GM21619 (cell line): ENCODE data around the gene HCAR1.
A peak's percentile ranks its signal among the peaks of the same experiment; 100 is the strongest.
"Not testable (repeated sequence)": the region's sequence is repeated elsewhere in the genome, so short reads cannot be mapped to it uniquely, and the experiment has no call there.

Experiments used
- ATAC-seq: cut with Tn5 transposase; IDR thresholded peaks from one replicate; pipeline ENCODE4 v1.9.1; 2021; ENCODE audit not compliant: unreplicated experiment

Gene HCAR1, protein sequence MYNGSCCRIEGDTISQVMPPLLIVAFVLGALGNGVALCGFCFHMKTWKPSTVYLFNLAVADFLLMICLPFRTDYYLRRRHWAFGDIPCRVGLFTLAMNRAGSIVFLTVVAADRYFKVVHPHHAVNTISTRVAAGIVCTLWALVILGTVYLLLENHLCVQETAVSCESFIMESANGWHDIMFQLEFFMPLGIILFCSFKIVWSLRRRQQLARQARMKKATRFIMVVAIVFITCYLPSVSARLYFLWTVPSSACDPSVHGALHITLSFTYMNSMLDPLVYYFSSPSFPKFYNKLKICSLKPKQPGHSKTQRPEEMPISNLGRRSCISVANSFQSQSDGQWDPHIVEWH

DNA sequence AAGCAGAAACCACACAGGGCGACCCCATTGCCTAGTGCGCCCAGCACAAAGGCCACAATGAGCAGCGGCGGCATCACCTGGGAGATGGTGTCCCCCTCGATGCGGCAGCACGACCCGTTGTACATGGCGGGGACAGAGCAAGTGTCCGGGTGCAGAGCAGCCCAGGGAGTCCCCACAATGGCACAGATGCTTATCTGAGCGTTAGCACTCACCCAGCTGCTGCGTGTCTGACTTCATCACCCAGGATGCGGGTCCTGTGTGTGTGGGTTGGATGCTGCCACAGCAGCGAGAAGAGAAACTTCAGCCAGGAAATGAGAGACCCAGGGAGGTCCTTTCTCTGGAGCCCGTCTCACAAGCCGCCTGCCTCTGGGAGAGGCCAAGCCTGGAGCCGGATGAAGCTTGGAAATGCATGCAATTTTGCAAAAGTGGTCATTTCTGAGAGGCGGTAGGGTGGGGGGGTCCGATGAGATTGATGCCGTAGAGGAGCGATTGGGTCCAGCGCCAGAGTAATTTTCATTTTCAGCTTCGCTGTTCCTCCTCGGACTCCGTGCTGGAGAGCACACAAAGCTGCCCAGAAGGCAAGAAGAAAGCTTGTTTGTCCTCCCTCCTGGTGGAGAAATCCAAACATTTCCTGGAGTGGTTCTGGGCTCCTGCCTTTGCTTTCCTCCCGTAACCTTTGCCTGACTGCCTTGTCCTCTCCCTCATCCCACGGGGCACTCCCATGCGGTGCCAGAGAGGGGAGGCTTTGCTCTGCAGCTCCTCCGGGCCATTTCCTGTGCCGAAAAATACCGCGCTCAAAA lies at the start of gene HCAR1:
Gene HCAR1 (minus strand): TSS at position 630 of the 800 bp plus-strand sequence. CDS start 505 bp downstream, at position 125.
- no peak for ATAC-seq

DNA sequence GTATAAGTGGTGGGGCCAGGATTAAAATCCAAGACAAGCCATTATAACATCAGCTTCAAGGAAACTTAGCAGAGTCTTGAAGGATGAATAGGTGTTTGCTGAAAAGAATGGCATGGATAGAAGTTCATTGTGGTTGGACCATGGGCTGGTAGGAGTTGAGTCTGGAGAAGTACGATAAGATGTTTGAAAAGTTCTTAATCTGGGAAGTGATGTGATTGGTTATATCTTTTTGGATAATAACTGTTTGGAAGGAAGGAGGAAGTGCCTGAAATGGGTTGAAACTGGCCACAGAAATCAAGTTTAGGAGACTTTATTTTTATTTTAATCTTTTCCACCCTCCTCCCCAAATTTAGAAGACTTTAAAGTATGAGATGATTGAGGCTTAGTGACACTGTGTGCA lies 26.9 kb upstream of the HCAR1 start:
- ATAC-seq = no peak

- ATAC-seq = no peak
These were observed 24.1 kb upstream of the HCAR1 start for GRCh38 chr12:122754790-122755189.

GRCh38 chr12:122753319-122753650 lies 22.6 kb upstream of the HCAR1 start:
- ATAC-seq = no peak

GRCh38 chr12:122752464-122753318 lies 22.0 kb upstream of the HCAR1 start, which contains the start of gene DENR:
Gene DENR, plus strand, starts transcription at chr12:122752824. Its CDS starts 878 bp downstream, at chr12:122753702.
- peak; percentile 93 for ATAC-seq

- not testable (repeated sequence) for ATAC-seq
These were observed 20.3 kb upstream of the HCAR1 start for GRCh38 chr12:122750781-122751515.

- ATAC-seq = no peak
These were observed 19.1 kb upstream of the HCAR1 start for GRCh38 chr12:122749569-122750332.

DNA sequence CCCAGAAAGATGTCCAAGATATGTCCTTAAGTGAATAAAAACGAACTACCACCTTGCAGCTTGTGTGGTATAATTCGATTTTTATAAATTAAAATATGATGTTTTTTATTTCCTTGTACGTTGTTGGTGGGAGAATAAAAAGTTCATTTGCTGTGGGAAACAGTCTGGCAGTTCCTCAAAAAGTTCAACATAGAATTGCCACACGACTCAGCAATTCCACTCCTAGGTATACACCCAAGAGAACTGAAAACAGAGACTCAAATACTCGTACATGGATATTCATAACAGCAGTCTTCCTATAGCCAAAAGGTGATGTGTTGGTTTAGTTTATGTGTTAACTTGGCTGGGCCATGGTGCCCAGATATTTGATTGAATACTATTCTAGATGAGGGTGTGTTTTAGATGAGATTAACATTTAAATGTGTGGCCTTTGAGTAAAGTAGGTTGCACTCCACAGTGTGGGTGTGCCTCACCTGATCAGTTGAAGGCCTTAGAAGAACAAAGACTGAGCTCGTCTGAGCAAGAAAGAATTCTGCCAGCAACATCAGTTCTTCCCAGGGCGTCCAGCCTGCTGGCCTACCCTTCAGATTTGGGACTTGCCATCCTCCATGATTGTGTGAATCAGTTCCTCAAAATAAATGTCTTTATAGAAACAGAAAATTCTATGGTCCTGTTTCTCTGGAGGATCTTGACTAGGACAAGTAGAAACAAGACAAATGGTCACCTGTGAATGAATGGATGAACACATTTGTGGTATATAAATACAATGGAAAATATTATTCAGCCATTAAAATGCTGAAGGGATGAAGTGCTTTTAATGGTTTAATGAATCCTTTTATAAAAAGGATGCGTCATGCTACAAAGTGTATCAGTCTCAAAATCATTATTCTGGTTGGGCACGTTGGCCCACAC lies 16.8 kb upstream of the HCAR1 start:
- no peak for ATAC-seq

DNA sequence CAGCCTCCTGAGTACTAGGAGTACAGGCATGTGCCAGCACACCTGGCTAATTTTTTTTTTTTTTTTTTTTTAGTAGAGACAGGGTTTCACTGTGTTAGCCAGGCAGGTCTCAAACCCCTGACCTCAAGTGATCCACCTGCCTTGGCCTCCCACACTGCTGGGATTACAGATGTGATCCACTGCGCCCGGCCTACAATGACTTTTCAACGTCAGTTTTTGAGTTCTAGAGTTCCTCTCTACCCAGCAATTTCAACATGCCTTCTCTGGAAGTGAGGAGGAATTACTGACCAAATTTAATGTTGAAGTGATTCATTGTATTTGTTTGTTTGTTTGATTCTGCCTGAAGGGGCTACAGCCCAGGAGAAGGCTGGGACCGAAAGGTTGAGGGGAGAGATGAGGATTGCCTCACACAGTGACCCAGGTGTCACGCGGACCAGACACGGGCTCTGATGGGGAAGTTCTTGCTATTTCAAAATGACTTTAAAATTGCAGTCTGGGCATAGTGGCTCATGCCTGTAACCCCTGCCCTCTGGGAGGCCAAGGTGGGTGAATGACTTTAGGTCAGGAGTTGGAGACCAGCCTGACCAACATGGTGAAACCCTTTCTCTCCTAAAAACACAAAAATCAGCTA lies 13.4 kb upstream of the HCAR1 start:
- no peak for ATAC-seq

DNA sequence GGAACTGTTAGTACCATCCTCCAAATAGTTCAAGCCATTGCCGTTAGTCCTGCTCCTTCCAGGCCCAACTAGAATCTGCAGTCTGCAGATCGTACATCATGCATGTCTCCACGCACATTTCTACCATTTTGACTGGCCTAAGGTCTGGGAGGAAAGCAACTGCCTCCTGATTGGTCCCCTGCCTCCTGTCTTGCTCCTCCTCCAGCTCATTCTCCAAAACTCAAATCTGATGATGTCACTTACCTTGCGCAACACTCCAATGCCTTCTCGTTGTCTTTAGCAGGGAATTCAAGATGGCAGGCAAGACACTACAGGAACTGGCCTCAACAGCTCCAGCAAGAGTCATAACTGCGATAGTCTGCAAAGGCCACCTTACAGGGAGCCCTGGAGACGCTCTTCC lies 9.7 kb upstream of the HCAR1 start:
- no peak for ATAC-seq

DNA sequence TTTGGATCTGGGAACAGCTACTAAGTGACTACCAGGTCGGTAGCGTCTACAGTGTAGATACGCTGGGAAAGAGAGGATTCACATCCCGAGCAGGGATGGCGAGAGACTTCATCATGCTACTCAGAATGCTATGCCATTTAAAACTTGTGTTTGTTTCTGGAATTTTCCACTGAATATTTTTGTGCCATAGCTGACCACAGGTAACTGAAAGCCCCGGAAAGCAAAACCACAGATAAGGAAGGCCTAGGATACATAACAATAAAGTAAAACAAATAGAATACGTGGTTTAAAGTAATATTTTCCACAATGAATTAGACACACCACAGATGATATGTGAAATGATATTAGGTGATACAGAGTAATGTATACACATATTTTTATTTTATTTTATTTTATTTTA lies 7.9 kb upstream of the HCAR1 start:
- ATAC-seq = no peak

DNA sequence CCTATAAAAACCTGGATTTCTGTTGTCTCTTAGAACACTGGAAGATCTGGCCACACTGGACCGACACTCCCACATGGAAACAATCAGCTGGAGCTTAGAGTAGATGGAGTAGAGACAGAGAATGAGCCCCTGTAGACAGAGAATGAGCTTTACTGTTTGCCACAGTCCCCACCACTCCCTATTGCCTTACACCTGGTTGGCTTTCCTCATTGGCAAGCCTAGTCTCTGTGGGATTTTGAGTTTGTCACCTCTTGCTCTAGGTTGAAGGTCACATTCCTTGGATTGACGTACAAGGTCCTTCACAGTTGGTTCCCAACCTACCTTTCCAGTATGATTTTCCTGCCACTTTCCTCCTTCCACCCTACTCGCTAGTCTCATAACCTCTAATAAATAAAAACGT lies 2.0 kb upstream of the HCAR1 start:
- no peak for ATAC-seq

DNA sequence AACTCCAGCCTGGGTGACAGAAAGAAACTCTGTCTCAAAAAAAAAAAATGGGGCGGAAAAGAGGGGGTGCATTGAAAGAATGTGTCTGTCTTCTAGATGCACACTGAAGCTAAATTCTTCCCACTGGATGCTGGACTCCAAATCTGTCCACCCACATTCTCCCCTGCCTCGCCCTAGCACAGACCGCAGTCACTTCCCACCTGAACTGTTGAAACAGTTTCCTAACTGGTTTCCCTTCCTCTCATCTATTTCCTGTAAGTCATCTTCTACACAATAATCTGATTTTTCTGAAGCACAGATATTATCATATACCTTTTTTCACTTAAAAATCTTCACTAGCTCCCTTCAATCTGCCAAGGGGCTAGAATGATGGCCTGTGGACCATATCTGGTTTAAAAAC lies 1.5 kb upstream of the HCAR1 start:
- no peak for ATAC-seq

DNA sequence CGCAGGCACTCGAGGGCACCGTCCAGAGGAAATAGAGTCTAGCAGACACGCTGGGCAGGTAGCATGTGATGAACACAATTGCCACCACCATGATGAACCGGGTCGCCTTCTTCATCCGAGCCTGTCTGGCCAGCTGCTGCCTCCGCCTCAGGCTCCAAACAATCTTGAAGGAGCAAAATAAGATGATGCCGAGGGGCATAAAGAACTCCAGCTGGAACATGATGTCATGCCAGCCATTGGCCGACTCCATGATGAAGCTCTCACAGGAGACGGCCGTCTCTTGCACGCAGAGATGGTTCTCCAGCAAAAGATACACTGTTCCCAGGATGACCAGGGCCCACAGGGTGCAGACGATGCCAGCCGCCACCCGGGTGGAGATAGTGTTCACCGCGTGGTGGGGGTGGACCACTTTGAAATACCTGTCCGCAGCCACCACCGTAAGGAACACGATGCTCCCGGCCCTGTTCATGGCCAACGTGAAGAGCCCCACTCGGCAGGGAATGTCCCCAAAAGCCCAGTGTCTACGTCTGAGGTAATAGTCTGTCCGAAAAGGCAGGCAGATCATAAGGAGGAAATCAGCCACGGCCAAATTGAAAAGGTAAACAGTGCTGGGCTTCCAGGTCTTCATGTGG lies 945 bp downstream of the HCAR1 start:
- ATAC-seq = no peak

DNA sequence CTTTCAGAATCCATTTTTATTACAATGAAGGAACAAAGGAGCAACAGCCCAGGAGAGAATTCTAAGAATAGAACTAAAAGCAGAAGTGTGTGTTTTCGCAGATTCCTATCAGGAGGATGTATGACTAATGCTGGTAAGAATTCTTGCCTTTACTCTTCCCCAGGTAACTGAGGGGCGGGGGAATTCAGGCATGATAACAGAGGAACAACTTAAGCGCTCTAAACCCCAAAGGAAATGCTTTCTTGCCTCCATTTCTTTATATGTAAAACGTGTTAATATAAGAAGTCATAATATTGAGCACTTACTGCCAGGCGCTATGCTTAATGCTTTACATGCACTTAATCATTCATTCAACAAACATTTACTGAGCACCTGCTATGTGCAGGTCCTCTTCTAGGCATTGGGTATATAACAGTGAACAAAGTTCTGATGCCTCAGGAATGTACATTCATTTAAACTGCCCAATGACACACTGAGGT lies 4.5 kb downstream of the HCAR1 start:
- peak; percentile 44 for ATAC-seq

DNA sequence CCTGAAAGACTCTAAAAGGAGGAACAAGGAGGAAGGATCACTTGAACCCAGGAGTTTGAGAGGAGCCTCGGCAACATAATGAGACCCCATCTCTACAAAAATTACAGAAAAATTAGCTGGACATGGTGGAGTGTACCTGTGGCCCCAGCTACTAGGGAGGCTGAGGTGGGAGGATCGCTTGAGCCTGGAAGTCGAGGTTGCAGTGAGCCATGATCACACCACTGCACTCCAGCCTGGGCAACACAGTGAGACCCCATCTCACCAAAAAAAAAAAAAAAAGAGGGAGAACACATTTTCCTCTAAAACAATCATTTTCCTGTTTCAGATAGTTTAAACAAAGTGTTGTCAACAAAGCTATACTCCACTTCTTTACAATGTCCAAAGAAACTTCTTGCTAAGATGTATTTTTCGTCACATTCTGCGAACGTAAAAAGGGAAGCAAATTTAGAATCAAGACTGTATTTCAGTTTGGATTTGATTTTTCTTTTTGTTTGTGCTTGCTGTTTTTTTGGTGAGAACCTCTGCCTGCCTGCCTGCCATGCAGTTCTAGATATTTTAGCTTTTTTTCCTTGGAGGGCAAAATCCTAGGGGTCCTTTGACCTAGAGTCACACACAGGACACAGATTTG lies 5.1 kb downstream of the HCAR1 start:
- no peak for ATAC-seq

DNA sequence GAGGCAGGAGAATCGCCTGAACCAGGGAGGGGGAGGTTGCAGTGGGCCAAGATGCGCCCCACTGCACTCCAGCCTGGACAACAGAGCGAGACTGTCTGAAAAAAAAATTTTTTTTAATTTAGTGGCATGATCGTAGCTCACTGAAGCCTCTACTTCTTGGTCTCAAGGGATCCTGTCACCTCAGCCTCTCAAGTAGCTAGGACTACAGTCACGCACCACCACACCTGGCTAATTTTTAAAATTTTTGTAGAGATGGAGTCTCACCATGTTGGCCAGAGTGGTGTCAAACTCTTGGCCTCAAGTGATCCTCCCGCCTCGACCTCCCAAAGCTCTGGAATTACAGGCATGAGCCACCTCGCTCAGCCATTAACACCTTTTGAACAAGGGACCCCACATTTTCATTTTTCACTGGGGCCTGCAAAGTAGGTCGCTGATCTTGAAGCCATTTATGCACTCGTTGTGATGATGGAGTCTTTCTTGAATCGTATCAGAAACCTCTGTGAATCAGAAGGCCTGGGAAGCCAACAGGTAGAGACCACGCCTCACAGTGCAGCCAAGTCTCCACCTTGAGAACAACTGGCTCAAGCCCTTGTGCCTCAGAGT lies 5.9 kb downstream of the HCAR1 start:
- peak; percentile 43 for ATAC-seq
